H1 (cell line): Measurements from ENCODE around the gene TEX22.

Source experiments
- ATF3 ChIP-seq: IDR thresholded peaks from 2 replicates; pipeline ENCODE4 v1.6.1; 2011; ENCODE audit warnings: low read depth, mild to moderate bottlenecking, low read length; ENCODE audit not compliant: insufficient read depth
- CTCF ChIP-seq, 3 experiments: IDR thresholded peaks; 1 replicate in 2 of 3; 2 replicates in 1 of 3; pipeline versions ENCODE4 v1.5.1 to v1.6.1; 2011; ENCODE audit warnings: low read length in 3 of 3, mild to moderate bottlenecking in 3 of 3, inconsistent platforms in 2 of 3, low read depth in 1 of 3, moderate library complexity in 1 of 3; ENCODE audit not compliant: insufficient read depth in 1 of 3; ENCODE audit errors: control extremely low read depth in 1 of 3
- EGR1 ChIP-seq: IDR thresholded peaks from 2 replicates; pipeline ENCODE4 v1.6.1; 2011; ENCODE audit warnings: low read depth, low read length, borderline replicate concordance
- EP300 ChIP-seq, 2 experiments: IDR thresholded peaks; 1 replicate in 1 of 2; 2 replicates in 1 of 2; pipeline ENCODE4 v1.6.1; 2011 to 2012; ENCODE audit warnings: low read depth in 2 of 2, low read length in 2 of 2, mild to moderate bottlenecking in 2 of 2, borderline replicate concordance in 1 of 2, inconsistent platforms in 1 of 2, moderate library complexity in 1 of 2
- KDM5A ChIP-seq: fragments of 200-600 bp; IDR thresholded peaks from 2 replicates; pipeline ENCODE4 v1.7.1; 2012; ENCODE audit warnings: mild to moderate bottlenecking, low read length, inconsistent platforms, mixed read lengths
- TEAD4 ChIP-seq: IDR thresholded peaks from 2 replicates; pipeline ENCODE4 v1.6.1; 2012; ENCODE audit warnings: low read depth, low read length, inconsistent platforms, mixed read lengths

- no peak for TF ChIP-seq TEAD4
- TF ChIP-seq ATF3: no peak
- no peak for TF ChIP-seq CTCF (IDR thresholded peaks at IDR 0.05; ENCODE audit: control extremely low read depth in 1 of 3, insufficient read depth in 1 of 3, low read depth in 1 of 3, low read length in 3 of 3)
- TF ChIP-seq KDM5A: no peak
- TF ChIP-seq EGR1: no peak
- no peak for TF ChIP-seq EP300 (IDR thresholded peaks at IDR 0.05; ENCODE audit: borderline replicate concordance in 1 of 2, low read depth in 2 of 2, low read length in 2 of 2)
These were observed 10.8 kb upstream of the TEX22 start for GRCh38 chr14:105387530-105387922.
